MM.1S (cell line): Measurements from ENCODE around the gene FBXO44.

Source experiments
- CTCF ChIP-seq: fragments of 300-600 bp; sonication (generic); IDR thresholded peaks from 2 replicates; pipeline ENCODE4 v1.5.1; 2016; ENCODE audit warnings: antibody characterized with exemption, low read length, mixed read lengths
- EZH2phosphoT487 ChIP-seq: fragments of 300-600 bp; sonication (generic); IDR thresholded peaks from 2 replicates; pipeline ENCODE4 v1.6.1; 2018; ENCODE audit warnings: antibody characterized with exemption, low read length

- TF ChIP-seq CTCF (no peak), EZH2phosphoT487 (no peak)
Measured at GRCh38 chr1:11623702-11624101, 31.0 kb upstream of the FBXO44 start.
